GM20000 (cell line): ENCODE results near the gene SUN2.

Experiments used
- DNase-seq: peaks from one replicate; pipeline ENCODE4 v3.0.0; 2012; ENCODE audit warnings: low spot score
- TF ChIP-seq, protein P1 (sequence below): IDR thresholded peaks from 2 replicates; pipeline ENCODE4 v1.5.1; 2012; ENCODE audit warnings: mild to moderate bottlenecking, control low read depth; ENCODE audit errors: extremely low read depth, missing control alignments

The SUN2 gene

DNA sequence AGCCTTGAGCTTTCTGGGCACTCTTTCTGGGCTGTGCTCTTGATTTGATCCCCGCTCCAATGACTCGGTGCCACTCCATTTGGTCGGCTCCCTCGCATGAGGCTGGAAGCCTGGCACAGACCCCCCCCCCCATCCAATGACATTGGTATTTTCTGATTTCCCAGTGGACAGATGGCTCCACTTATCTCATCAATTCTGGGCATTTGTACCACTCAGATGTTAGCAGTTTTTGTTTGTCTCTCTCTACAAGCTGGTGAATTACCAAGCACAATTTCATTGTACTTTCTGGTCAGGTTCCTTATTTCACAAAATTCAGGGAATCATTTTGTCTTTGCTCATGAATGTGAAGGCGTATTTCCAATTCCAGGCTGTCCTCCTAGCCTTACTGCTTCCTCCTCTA, 29.1 kb upstream of the SUN2 start:
- no peak for DNase-seq
- TF ChIP-seq, protein P1, sequence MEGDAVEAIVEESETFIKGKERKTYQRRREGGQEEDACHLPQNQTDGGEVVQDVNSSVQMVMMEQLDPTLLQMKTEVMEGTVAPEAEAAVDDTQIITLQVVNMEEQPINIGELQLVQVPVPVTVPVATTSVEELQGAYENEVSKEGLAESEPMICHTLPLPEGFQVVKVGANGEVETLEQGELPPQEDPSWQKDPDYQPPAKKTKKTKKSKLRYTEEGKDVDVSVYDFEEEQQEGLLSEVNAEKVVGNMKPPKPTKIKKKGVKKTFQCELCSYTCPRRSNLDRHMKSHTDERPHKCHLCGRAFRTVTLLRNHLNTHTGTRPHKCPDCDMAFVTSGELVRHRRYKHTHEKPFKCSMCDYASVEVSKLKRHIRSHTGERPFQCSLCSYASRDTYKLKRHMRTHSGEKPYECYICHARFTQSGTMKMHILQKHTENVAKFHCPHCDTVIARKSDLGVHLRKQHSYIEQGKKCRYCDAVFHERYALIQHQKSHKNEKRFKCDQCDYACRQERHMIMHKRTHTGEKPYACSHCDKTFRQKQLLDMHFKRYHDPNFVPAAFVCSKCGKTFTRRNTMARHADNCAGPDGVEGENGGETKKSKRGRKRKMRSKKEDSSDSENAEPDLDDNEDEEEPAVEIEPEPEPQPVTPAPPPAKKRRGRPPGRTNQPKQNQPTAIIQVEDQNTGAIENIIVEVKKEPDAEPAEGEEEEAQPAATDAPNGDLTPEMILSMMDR = no peak

GRCh38 chr22:38784035-38784434, 28.2 kb upstream of the SUN2 start:
- TF ChIP-seq, protein P1 = no peak

GRCh38 chr22:38783095-38783615, 27.4 kb upstream of the SUN2 start:
- TF ChIP-seq, protein P1 = no peak
- no peak for DNase-seq

More at GRCh38 chr22:38784035-38784434, 28.2 kb upstream of the SUN2 start:
- DNase-seq = no peak

DNA sequence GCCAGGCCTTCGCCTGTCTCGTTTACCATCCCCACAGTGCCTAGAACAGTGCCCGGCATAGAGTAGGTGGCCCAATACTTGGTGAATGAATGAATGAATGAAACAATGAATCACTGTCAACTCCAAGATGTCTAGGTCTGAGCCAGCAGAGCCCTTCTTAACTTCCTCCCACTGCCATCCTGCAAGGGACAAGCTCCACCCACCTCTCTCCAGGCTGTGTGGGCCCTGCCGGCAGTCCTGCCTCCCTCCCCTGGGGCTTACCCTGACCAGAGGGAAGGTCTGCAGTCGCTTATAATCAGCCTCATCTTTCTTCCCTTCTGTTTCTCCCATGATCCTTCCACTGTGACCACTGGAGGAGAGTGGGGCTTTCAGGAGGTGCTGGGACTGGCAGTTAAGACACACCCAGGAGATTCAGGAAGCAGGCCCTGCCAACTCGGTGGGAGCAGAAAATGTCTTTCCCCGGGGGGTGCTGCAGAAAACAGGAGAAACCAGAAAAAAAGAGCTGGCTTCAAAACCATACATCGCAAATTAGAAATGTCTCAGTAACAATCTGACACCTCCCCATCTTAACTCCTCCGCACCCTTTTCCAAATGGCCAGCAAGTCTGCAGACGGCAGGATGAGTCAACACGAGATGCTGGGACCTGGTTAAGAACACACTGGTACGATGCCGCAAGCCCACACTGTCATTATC, 26.8 kb upstream of the SUN2 start:
- DNase-seq = no peak

DNA sequence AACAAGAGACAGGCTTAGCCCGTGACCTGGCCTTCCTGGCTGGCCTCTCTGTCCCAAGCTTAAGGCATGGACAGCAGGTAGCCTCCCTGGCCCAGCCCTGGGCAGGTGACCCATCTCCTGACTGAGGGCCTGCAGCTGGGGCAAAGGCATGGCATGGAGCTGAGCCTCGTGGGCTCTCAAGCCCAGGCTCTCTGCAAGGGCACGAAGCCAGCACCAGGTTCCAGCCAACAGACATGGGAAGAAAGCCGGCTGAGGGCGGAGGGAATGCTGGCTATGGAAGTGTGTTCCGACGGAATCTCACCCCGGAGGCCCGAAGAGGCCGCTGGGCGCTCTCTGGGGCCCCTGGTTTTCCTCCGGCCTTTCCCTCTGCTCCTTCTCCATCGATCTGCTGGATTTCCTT, 25.2 kb upstream of the SUN2 start:
- TF ChIP-seq, protein P1 = no peak
- no peak for DNase-seq

More for the DNA sequence above, 26.8 kb upstream of the SUN2 start:
- TF ChIP-seq, protein P1 = no peak

- TF ChIP-seq, protein P1 = no peak
Observed at GRCh38 chr22:38777087-38777671, 21.4 kb upstream of the SUN2 start.

GRCh38 chr22:38776086-38776485, 20.3 kb upstream of the SUN2 start:
- no peak for DNase-seq
- TF ChIP-seq, protein P1 = no peak

More at GRCh38 chr22:38777087-38777671, 21.4 kb upstream of the SUN2 start:
- no peak for DNase-seq
